GM18502 (cell line): Measurements from ENCODE around the gene CCAR1.
"Not testable (repeated sequence)": the region's sequence is repeated elsewhere in the genome, so short reads cannot be mapped to it uniquely, and the experiment has no call there.

Experiments
- ATAC-seq: cut with Tn5 transposase; IDR thresholded peaks from one replicate; pipeline ENCODE4 v1.9.1; 2021; ENCODE audit warnings: mild to moderate bottlenecking; ENCODE audit not compliant: unreplicated experiment, poor library complexity

Gene CCAR1, protein sequence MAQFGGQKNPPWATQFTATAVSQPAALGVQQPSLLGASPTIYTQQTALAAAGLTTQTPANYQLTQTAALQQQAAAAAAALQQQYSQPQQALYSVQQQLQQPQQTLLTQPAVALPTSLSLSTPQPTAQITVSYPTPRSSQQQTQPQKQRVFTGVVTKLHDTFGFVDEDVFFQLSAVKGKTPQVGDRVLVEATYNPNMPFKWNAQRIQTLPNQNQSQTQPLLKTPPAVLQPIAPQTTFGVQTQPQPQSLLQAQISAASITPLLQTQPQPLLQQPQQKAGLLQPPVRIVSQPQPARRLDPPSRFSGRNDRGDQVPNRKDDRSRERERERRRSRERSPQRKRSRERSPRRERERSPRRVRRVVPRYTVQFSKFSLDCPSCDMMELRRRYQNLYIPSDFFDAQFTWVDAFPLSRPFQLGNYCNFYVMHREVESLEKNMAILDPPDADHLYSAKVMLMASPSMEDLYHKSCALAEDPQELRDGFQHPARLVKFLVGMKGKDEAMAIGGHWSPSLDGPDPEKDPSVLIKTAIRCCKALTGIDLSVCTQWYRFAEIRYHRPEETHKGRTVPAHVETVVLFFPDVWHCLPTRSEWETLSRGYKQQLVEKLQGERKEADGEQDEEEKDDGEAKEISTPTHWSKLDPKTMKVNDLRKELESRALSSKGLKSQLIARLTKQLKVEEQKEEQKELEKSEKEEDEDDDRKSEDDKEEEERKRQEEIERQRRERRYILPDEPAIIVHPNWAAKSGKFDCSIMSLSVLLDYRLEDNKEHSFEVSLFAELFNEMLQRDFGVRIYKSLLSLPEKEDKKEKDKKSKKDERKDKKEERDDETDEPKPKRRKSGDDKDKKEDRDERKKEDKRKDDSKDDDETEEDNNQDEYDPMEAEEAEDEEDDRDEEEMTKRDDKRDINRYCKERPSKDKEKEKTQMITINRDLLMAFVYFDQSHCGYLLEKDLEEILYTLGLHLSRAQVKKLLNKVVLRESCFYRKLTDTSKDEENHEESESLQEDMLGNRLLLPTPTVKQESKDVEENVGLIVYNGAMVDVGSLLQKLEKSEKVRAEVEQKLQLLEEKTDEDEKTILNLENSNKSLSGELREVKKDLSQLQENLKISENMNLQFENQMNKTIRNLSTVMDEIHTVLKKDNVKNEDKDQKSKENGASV

DNA sequence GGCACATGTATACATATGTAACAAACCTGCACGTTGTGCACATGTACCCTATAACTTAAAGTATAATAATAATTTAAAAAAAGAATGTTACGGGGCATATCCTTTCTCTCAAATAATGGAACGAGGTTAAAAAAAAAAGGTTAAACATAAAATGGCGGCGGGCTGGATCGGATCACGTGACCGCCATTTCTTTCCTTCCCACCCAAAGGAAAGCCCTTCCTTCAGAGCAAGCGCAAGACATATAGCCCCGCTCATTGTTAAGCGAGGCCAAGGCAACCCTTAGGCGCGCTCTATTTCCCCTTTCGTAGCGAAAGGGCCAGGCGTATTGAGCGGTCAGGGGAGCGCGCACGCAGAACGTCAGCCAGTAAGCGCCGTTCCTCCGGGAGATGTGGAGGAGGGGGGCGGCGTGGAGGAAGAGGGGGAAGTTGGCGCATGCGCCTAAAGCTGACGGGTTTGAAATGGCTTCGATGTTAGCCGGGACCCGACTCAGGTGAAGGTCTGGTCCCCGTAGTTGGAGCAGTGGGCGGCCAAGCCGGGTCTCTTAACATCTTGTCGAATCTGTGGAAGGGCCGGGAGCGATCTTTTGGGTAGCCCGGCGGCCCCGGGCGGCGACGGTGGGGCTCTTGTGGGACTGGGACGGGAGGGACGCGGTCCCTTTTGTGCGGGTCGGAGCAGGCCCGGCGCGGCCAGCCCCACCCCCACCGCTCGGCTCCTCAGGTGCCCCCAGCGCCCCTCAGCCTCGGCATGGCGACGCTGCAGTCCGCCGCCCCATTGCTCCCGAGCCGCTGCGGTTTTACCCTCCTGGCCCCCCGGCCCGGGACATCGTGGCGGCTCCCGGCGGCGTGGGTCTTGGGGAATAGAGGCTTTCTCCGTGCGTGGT is at the start of gene CCAR1:
Gene CCAR1 (plus strand): TSS at position 447 of the 880 bp plus-strand sequence. CDS start 1,266 bp downstream, outside the sequence.
- peak; percentile 99 for ATAC-seq

DNA sequence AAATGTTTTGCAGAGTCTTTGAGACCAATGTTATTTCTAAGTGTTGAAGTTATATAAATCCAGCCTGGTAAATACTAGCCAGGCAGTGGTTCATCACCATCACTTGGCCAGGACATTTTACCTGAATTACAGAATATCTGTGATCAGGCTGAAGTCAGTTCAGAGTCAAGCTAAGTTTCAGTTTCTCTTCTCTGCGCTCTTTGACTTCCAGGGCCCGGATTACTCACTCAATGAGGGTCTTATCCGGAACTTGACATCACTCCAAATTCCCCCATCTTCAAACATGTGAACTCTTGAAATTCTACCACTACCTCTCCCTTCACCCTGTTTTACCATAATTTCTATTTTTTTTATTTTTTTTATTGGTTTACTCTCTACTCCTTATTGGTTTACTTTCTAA is 36.6 kb upstream of the CCAR1 start:
- ATAC-seq: peak; percentile 83

DNA sequence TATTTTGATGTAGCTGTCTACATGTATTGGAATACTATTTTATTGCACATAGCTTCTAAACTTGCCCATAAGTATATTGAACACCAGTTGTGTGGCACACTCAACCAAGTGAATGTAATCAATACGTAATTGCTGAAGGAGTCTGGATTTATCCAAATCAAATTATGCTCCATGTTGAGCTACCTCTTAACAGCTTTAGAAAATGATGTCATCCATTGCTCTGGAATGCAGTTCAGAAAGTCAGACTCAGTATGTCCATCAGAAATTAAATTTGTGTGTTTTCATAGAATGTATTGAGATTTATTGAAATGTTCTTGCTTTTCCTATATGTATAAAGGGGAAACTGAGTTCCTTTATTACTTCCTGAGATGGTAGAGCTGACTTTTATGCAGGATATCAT is 25.0 kb upstream of the CCAR1 start:
- no peak for ATAC-seq

DNA sequence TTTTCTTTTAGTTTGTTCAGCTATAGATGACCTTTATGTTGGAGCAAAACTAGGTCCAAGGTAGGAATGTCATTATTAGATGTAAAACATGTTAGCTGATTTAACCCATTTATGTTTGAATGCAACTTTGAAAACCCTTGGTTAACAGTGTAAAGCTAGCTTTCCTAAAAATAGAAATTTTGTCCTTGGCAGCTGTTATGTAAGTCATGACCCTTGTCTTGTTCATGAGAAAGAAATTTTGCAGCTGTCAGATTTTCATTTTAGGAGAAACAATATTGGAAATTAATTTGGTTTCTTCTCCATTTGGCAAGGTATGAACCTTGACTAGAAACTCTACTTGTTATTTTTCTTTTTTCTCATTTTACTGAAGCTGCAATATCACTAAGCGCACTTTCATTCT is 23.9 kb upstream of the CCAR1 start:
- ATAC-seq: no peak

DNA sequence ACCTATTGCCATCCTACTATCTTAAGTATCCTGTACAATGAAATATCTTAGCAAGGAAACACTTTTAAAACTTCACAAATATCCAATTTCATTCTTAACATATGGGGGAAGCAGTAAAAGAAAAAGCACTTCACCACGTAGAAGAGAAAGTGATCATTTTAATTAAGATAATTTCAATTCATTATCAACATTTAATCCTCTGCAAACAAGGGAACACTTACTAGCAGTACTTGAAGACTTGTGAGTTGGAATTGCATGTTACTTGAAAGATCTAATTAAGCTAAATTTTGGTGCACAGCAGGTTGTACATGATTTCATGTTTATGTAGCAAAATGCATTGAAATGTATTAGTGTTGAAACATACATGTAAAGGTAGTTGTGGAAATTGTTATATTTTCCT is 20.8 kb upstream of the CCAR1 start:
- ATAC-seq: no peak

DNA sequence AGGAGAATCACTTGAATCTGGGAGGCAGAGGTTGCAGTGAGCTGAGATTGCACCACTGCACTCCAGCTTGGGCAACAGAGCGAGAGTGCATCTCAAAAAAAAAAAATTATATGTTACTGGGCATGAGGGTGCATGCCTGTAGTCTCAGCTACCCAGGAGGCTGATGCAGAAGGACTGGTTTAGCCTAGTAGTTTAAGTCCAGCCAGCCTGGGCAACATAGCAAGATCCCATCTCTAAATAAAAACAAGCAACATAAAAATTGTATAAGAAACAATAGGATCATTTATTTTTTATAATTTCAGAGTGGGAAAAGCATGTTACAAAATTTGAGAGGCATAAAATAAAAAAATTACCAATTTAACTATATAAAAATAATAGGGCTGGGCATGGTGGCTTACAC is 15.5 kb upstream of the CCAR1 start:
- ATAC-seq: no peak

DNA sequence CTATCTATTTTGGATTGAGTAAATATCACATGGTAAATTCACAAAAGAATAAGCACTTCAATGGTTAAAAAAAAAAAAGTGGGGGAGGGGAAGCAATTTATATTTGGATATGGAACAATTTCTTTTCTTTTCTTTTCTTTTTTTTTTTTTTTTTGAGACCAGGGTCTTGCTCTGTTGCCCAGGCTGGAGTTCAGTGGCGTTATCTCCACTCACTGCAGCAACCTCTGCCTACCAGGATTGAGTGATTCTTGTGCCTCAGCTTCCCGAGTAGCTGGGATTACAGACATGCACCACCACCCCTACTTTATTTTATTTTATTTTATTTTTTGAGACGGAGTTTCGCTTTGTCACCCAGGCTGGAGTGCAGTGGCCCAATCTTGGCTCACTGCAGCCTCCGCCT is 12.1 kb upstream of the CCAR1 start:
- ATAC-seq: not testable (repeated sequence)

DNA sequence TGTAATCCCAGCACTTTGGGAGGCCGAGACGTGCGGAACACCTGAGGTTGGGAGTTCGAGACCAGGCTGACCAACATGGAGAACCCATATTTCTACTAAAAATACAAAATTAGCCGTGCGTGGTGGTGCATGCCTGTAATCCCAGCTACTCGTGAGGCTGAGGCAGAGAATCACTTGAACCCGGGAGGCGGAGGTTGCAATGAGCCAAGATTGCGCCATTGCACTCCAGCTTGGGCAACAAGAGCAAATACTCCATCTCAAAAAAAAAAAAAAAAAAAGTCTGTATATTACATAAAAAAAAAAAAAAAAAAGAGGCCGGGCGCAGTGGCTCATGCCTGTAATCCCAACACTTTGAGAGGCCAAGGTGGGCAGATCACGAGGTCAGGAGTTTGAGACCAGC is 8.0 kb upstream of the CCAR1 start:
- ATAC-seq: not testable (repeated sequence)

DNA sequence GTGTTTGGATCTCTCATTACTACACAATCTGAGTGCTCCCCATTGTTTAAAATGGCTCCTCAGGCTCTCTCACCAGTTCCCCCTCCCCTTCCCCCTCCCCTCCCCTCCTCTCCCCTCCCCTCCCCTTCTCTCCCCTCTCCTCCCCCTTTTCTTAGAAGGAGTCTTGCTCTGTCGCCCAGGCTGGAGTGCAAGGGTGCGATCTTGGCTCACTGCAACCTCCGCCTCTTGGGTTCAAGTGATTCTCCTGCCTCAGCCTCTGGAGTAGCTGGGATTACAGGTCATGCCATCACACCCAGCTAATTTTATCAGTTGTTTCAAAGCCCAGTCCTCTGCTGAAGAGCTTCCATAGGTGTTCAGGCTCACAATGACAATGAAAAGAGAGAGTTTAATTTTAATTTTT is 3.6 kb upstream of the CCAR1 start:
- ATAC-seq: no peak

DNA sequence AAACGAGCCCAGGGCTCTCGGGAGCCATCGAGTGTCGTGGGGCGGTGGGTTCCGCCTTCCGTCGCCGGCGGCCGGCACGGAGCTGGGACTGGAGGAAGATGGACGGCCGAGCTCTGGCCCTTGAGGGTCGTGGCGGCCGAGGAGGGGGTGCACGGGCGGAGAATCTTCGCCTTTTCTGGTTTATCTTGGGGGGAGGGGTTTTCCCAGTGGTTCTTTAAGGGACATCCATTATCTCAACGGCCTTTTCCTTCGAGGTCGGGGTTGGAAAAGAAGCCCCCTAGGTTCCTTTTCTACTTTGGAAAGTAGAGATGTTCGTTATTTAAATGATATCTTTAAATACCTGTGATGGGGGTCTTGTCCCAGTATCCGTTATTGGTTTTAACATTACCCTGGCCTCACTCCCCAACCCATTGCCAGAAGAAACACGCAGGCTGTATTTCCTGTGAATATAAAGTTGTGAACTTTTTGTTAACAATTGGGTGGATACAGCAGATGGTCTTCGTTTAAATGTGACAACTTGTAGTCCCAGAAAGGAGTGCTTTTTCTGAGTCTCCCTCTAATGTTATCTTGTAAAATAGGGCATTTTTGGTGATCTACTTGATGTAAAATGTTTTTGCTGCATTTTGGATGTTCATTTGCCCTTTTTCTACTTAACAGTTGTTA is 765 bp downstream of the CCAR1 start:
- no peak for ATAC-seq

DNA sequence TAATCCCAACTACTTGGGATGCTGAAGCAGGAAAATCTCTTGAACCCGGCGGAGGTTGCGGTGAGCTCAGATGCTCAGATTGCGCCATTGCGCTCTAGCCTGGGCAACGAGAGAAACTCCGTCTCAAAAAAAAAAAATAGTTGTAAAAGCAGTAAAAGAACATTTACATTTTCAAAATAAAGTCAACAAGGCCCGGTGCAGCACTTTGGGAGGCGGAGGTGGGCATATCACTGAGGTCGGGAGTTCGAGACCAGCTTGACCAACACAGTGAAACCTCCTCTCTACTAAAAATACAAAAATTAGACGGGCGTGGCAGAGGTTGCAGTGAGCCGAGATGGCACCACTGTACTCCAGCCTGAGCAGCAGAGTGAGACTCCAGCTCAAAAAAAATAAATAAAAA is 4.0 kb downstream of the CCAR1 start:
- no peak for ATAC-seq

DNA sequence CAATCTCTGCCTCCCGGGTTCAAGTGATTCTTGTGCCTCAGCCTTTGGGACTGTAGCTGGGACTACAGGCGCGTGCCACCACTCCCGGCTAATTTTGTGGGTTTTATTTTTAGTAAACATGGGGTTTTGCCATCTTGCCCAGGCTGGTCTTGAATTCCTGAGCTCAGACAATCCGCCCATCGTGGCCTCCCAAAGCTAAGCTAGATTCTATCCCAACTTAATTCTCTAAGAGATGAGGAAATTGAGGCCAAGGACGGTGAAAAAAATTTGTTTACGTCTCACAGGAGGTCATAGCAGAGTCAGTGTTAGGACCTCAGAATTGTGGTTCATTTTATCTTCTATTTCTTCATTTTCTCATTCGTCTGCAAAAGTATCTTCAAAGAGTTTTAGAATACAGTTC is 6.1 kb downstream of the CCAR1 start:
- no peak for ATAC-seq

DNA sequence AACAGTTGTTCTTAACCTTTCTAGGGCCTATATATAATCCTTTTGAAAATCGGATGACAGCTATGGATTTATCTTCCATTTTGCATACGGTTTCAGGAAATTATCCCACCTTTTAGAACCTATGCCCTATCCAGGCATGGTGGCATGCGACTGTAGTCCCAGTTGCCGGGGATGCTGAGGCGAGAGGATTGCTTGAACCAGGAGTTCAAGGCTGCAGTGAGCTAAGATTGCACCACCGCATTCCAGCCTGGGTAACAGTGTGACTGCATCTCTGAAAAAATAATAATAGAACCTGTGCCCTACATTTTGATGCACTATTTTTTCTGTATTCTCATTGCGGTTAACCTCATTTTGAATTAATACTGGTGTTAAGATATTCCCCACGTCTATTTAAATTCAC is 11.6 kb downstream of the CCAR1 start:
- no peak for ATAC-seq

DNA sequence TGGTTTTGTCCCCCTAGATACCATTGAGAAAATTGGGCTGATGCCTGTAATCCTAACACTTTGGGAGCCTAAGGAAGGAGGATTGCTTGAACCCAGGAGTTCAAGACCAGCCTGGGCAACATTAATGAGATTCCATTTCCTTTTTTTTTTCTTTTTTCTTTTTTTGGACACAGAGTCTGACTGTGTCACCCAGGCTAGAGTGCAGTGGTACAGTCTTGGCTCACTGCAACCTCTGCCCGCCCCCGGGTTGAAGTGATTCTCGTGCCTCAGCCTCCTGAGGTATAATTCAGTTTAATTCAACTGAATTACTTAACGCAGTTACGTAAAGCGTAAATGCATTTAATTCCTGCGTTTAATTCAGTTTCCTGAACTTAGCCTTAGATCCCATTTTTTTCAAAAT is 13.3 kb downstream of the CCAR1 start:
- no peak for ATAC-seq

DNA sequence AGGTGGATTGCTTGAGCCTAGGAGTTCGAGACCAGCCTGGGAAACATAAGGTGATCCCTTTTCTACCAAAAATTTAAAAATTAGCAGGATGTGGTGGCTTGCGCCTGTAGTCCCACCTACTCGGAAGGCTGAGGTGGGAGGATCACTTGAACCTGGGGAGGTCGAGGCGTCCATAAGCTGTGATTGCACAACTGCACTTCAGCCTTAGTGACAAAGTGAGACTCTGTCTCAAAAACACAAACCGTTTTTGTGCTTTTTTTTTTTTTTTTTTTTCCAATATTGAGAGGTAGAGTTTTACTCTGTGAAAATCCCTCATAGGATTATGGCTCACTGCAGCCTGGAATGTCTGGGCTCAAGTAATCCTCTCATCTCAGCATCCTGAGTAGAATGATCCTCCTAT is 14.1 kb downstream of the CCAR1 start:
- no peak for ATAC-seq

DNA sequence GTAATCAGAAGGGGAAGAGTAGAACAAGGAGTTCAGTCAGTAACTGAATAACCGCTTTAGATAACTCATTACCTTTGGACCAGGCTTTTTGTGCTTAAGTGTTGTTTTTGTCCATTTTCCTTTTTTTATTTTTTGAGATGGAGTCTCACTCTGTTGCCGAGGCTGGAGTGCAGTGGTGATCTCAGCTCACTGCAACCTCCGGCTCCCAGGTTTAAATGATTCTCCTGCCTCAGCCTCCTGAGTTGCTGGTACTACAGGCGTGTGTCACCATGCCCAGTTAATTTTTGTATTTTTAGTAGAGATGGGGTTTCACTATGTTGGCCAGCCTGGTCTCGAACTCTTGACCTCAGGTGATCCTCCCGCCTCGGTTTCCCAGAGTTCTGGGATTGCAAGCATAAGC is 14.7 kb downstream of the CCAR1 start:
- not testable (repeated sequence) for ATAC-seq

DNA sequence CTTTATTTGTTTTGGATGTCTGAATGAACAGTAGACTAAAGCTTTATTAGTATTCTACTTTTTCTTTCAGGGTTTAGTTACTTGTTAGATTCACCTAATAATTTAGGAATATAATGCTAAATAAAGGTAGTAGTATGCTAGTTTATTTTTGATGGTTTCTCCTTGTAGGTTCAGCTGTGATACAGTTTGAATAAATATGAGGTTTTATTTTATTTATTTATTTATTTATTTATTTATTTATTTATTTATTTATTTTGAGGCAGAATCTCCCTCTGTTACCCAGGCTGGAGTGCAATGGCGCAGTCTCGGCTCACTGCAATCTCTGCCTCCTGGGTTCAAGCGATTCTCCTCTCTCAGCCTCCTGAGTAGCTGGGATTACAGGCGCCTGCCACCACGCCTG is 19.6 kb downstream of the CCAR1 start:
- ATAC-seq: not testable (repeated sequence)

DNA sequence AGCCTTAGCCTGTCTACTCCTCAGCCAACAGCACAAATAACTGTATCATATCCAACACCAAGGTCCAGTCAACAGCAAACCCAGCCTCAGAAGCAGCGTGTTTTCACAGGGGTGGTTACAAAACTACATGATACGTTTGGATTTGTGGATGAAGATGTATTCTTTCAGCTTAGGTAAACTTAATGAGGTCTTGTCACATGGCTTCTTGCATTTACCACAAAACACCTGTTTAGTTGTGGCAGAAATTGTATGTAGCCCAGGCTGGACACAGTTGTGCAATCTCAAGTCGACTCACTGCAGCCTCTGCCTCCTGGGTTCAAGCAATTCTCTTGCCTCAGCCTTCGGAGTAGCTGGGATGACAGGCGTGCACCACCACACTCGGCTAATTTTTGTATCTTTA is 21.4 kb downstream of the CCAR1 start:
- ATAC-seq: no peak

DNA sequence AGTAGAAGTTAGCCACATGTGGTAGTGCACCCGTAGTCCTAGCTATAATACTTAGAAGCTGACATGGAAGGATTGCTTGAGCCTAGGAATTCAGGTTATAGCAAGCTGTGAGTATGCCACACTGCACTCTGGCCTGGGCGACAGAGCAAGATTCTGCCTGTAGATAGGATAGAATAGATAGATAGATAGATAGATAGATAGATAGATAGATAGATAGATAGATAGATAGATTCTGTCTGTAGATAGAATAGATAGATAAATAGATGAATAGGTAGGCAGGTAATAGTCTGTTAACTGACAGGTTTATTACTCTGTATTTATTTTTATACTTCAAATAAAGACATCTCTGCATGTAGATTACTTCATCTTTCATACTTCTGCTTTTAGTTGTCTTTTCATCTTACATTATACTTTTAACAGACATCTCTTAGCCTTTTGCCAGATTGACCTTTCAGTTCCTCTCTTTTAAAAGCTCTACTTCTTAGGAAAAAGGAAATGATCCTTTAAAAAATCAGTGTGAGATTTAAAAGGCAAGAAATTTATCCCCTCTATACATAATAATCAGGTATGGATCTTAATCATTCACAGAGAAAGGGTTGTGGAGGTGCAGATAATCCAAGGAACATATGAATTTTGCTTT is 31.8 kb downstream of the CCAR1 start:
- no peak for ATAC-seq
